K562 (cell line): Measurements from ENCODE around the gene RASSF3. TPM values are rescaled to one million over a fixed set of nuclear protein-coding genes. Genes with fewer than 3 reads are reported as not detected.

Source experiments
- CEBPB ChIP-seq: fragments of 450-650 bp; IDR thresholded peaks from 2 replicates; pipeline ENCODE4 v1.6.1; 2016; ENCODE audit warnings: missing genetic modification characterization, missing compliant biosample characterization
- NCOA2 ChIP-seq, 2 experiments: fragments of 450-650 bp; IDR thresholded peaks; 2 replicates each; pipeline ENCODE4 v1.6.1; 2018; ENCODE audit warnings: mild to moderate bottlenecking in 2 of 2, moderate library complexity in 1 of 2; ENCODE audit not compliant: partially characterized antibody in 2 of 2
- NFE2L1 ChIP-seq: fragments of 450-650 bp; IDR thresholded peaks from 2 replicates; pipeline ENCODE4 v1.6.1; 2016; ENCODE audit warnings: missing genetic modification characterization, low read depth, mild to moderate bottlenecking, missing compliant biosample characterization, moderate library complexity, borderline replicate concordance
- NFIX ChIP-seq: fragments of 250-450 bp; sonication (Bioruptor Pico); IDR thresholded peaks from 2 replicates; pipeline ENCODE4 v1.4.0; 2020; ENCODE audit warnings: low read depth, mild to moderate bottlenecking, moderate library complexity
- PYGO2 ChIP-seq: fragments of 450-650 bp; IDR thresholded peaks from 2 replicates; pipeline ENCODE4 v1.6.1; 2016; ENCODE audit warnings: mild to moderate bottlenecking, missing genetic modification characterization, moderate library complexity, missing compliant biosample characterization
- RBBP5 ChIP-seq: fragments of 200-600 bp; sonication (generic); IDR thresholded peaks from 2 replicates; pipeline ENCODE4 v1.6.1; 2012; ENCODE audit warnings: borderline replicate concordance, mild to moderate bottlenecking, low read length, control low read depth, inconsistent platforms; ENCODE audit not compliant: insufficient read depth, poor library complexity, severe bottlenecking
- STAT5B ChIP-seq: fragments of 250-450 bp; sonication (Bioruptor Pico); IDR thresholded peaks from 2 replicates; pipeline ENCODE4 v1.8.0; 2021; ENCODE audit warnings: mild to moderate bottlenecking, inconsistent platforms
- TGIF2 ChIP-seq: sonication (generic); formaldehyde crosslinking; IDR thresholded peaks from 2 replicates; pipeline ENCODE4 v1.8.1; 2022; ENCODE audit warnings: mild to moderate bottlenecking, missing genetic modification reagents, moderate library complexity
- ZNF431 ChIP-seq: sonication (generic); formaldehyde crosslinking; IDR thresholded peaks from 2 replicates; pipeline ENCODE4 v1.8.0; 2022; ENCODE audit warnings: mild to moderate bottlenecking, missing genetic modification reagents
- polyA plus RNA-seq, 8 experiments: library from polyadenylated mRNA; depleted of rRNA in 4 of 8; stranded (reverse) in 5 of 8; unstranded in 3 of 8; fragments of >200 nt; fragmentation: Nextera tagmentation in 2 of 8; fragmentation: Illumina TruSeq in 1 of 8; extraction: Ambion mirVana in 2 of 8; extraction: Trizol in 1 of 8; gene quantifications; 2 replicates each; pipeline versions ENCODE4 v1.2.1 to v1.2.3, GENCODE V29; 2011 to 2014; ENCODE audit warnings: inconsistent platforms in 1 of 8, missing spikeins in 1 of 8
- total RNA-seq, 7 experiments: library from RNA; depleted of rRNA in 6 of 7; stranded (reverse); fragments of >200 nt in 6 of 7; fragmentation: Illumina TruSeq in 2 of 7; extraction: Trizol in 2 of 7; gene quantifications; 2 replicates each; pipeline versions ENCODE4 v1.2.1 to v1.2.3, GENCODE V29; 2011 to 2021; ENCODE audit warnings: low replicate concordance in 1 of 7
- TF ChIP-seq, protein P1 (sequence below), 2 experiments: fragments of 450-650 bp; IDR thresholded peaks; 2 replicates each; pipeline ENCODE4 v1.6.1; 2016; ENCODE audit warnings: mild to moderate bottlenecking in 2 of 2, borderline replicate concordance in 1 of 2, low read depth in 1 of 2, moderate library complexity in 1 of 2
- TF ChIP-seq, protein P2 (sequence below): fragments of 200-400 bp; formaldehyde crosslinking; IDR thresholded peaks from 2 replicates; pipeline ENCODE4 v1.6.1; 2017; ENCODE audit warnings: mild to moderate bottlenecking, low read depth, low read length, moderate library complexity
- TF ChIP-seq, protein P3 (sequence below): sonication (generic); formaldehyde crosslinking; IDR thresholded peaks from 2 replicates; pipeline ENCODE4 v1.8.0; 2022; ENCODE audit warnings: missing genetic modification reagents, mild to moderate bottlenecking, borderline replicate concordance
- TF ChIP-seq, protein P4 (sequence below): fragments of 450-650 bp; IDR thresholded peaks from 2 replicates; pipeline ENCODE4 v1.6.1; 2016; ENCODE audit warnings: missing biosample characterization, missing genetic modification characterization

The RASSF3 gene
- total and polyA plus RNA-seq, 9 of the 15 experiments (the other 6 are each of a cell fraction or from before 2014, with no cell fraction given), result 3.7 to 39.2 (median 20.2) TPM

DNA sequence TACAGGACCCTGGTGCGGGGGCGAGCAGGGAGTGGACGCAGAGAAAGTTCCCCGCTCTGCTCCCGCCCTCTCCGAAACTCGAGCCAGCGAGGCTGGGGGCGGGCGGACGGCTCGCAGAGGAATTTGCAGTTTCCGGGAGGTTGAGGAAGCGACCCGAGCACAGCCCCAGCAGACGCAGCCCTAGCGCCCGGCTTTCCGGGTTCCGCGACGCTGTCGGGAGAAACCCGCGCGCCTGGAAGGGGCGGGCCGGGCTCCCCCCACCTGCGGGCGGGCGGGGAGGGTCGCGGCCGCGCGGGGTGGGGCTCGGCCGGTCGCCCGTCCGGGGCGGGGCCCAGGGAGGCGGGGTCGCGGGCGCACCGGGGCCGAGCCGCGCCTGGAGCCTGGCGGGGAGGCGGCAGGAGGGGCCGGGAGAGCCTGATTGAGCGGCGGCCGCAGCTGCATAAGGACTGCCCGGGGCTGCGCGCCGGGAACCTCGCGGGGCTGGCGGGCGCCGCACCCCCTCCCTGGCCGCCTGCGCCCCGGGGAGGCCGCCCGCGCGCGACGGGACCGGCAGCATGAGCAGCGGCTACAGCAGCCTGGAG, at the start of gene RASSF3 (continued):
- TF ChIP-seq, protein P1, sequence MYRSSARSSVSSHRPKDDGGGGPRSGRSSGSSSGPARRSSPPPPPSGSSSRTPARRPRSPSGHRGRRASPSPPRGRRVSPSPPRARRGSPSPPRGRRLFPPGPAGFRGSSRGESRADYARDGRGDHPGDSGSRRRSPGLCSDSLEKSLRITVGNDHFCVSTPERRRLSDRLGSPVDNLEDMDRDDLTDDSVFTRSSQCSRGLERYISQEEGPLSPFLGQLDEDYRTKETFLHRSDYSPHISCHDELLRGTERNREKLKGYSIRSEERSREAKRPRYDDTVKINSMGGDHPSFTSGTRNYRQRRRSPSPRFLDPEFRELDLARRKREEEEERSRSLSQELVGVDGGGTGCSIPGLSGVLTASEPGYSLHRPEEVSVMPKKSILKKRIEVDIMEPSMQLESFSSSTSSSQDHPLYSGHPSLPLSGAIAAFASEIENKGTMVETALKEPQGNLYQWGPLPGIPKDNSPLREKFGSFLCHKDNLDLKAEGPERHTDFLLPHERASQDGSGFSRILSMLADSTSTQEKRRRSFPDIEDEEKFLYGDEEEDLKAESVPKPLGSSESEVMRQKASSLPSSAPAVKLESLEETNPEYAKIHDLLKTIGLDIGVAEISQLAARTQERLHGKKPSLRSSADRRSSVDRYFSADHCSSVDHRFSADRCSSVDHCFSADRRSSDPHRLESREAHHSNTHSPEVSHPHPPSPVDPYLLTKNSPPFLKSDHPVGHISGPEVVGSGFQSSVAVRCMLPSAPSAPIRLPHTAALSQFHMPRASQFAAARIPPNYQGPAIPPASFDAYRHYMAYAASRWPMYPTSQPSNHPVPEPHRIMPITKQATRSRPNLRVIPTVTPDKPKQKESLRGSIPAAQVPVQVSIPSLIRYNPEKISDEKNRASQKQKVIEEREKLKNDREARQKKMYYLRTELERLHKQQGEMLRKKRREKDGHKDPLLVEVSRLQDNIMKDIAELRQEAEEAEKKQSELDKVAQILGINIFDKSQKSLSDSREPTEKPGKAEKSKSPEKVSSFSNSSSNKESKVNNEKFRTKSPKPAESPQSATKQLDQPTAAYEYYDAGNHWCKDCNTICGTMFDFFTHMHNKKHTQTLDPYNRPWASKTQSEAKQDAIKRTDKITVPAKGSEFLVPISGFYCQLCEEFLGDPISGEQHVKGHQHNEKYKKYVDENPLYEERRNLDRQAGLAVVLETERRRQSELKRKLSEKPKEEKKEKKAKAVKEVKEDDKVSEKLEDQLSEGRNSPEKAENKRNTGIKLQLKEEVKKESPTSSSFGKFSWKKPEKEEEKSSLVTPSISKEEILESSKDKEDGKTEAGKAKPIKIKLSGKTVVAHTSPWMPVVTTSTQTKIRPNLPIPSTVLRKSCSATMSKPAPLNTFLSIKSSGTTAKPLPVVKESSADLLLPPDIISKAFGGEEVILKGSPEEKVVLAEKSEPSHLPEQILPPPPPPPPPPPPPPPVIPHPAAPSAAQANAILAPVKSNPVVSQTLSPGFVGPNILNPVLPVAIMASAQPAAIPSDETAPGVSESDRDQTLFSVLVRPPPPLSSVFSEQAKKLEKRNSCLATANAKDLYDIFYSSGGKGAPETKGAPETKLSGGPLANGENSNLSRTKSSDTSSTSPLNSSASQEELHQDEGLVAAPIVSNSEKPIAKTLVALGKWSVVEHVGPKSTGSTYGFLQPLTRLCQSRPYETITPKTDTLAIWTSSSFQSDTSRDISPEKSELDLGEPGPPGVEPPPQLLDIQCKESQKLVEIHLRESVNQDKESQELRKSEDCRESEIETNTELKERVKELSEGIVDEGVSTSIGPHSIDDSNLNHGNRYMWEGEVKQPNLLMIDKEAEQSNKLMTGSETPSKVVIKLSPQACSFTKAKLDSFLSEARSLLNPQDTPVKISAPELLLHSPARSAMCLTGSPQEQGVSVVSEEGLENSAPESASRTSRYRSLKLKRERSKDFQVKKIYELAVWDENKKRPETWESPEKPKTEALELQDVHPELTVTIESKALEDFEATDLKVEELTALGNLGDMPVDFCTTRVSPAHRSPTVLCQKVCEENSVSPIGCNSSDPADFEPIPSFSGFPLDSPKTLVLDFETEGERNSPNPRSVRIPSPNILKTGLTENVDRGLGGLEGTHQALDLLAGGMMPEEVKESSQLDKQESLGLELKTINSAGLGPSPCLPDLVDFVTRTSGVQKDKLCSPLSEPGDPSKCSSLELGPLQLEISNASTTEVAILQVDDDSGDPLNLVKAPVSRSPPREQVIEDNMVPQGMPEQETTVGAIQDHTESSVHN (IDR thresholded peaks at IDR 0.05; ENCODE audit: borderline replicate concordance in 1 of 2, low read depth in 1 of 2), result no peak
- TF ChIP-seq STAT5B (no peak), PYGO2 (tag) (no peak), NFIX (CRISPR knock-in tag) (no peak), NCOA2 (IDR thresholded peaks at IDR 0.05; ENCODE audit: partially characterized antibody in 2 of 2) (no peak), RBBP5 (no peak), NFE2L1 (tag) (no peak), ZNF431 (no peak; the same call in 1 of the 2 replicates), CEBPB (tag) (no peak), TGIF2 (CRISPR knock-in tag) (no peak)
- TF ChIP-seq, protein P2, sequence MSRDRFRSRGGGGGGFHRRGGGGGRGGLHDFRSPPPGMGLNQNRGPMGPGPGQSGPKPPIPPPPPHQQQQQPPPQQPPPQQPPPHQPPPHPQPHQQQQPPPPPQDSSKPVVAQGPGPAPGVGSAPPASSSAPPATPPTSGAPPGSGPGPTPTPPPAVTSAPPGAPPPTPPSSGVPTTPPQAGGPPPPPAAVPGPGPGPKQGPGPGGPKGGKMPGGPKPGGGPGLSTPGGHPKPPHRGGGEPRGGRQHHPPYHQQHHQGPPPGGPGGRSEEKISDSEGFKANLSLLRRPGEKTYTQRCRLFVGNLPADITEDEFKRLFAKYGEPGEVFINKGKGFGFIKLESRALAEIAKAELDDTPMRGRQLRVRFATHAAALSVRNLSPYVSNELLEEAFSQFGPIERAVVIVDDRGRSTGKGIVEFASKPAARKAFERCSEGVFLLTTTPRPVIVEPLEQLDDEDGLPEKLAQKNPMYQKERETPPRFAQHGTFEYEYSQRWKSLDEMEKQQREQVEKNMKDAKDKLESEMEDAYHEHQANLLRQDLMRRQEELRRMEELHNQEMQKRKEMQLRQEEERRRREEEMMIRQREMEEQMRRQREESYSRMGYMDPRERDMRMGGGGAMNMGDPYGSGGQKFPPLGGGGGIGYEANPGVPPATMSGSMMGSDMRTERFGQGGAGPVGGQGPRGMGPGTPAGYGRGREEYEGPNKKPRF, result no peak
- TF ChIP-seq, protein P3, sequence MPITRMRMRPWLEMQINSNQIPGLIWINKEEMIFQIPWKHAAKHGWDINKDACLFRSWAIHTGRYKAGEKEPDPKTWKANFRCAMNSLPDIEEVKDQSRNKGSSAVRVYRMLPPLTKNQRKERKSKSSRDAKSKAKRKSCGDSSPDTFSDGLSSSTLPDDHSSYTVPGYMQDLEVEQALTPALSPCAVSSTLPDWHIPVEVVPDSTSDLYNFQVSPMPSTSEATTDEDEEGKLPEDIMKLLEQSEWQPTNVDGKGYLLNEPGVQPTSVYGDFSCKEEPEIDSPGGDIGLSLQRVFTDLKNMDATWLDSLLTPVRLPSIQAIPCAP, result no peak
- TF ChIP-seq, protein P4, sequence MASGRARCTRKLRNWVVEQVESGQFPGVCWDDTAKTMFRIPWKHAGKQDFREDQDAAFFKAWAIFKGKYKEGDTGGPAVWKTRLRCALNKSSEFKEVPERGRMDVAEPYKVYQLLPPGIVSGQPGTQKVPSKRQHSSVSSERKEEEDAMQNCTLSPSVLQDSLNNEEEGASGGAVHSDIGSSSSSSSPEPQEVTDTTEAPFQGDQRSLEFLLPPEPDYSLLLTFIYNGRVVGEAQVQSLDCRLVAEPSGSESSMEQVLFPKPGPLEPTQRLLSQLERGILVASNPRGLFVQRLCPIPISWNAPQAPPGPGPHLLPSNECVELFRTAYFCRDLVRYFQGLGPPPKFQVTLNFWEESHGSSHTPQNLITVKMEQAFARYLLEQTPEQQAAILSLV, result no peak
